DMS53 treated with DMSO at 0.1 percent for 48 hours (cell line): ENCODE results near the gene PATZ1.
"Not testable (repeated sequence)": the region's sequence is repeated elsewhere in the genome, so short reads cannot be mapped to it uniquely, and the experiment has no call there.

Source experiments
- DNase-seq: peaks from one replicate; lab custom pipeline; 2025; ENCODE audit not compliant: unreplicated experiment; lab: John Stamatoyannopoulos, UW

The PATZ1 gene

DNA sequence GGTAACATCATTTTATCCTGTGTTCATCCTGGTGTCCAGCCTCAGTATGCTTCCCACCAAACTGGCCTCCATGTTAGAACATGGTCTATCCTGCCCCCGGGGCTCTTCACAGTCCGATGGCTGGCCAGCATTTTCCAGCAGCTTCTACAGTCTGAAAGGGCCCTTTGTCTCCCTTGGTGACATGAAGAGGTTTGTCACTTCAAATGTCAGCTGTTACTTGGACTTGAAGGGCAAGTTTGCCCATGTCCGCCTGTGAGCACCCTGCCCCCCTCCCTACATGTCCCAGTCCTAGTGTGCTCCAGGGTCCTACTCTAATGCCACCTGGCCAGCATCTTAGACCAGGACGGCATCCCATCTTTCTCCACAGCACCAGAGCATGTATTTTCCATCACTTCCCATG lies 24.7 kb downstream of the PATZ1 start:
- DNase-seq, result no peak

DNA sequence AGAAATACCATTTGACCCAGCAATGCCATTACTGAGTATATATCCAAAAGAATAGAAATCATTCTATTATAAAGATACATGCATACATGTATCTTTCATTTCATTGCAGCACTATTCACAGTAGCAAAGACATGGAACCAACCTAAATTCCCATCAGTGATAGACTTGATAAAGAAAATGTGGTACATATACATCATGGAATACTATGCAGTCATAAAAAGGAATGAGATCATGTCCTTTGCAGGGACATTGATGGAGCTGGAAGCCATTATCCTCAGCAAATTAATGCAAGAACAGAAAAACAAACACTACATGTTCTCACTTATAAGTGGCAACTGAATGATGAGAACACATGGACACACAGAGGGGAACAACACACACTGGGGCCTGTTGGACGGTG lies 31.9 kb downstream of the PATZ1 start:
- not testable (repeated sequence) for DNase-seq

DNA sequence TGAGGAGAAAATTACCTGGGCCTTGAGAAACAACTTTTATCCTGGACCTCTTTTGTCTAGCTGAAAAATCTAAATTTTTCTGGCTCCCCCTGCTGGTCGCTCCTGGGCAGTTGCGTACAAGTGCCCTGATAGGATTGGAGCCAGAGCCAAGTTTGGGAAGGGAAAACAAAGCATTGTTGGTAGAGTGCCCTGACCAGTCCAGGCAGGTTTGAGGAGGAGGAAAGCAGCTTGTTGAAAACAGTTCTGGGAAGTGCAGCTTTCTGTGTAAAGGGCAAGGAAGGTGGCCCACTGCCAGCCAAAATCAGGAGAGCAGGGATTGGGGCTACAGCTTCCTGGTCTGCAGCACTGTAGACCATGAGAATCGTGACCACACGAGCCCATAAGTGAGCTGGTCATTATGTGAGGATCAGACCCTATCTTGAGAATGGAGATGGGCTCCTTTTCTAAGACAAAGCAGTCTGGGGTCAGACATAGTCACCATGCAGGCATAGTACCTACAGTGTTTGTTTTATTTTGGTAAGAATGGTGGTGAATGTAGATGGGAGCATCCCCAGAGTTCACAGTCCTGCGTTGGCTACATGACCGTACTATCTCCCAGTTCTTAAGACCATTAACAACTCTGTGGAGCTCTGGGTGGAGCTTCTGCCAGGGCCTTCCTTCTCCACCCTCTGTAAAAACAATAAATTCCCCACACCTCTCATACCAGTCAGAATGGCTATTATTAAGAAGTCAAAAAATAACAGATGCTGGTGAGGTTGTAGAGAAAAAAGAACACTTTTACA lies 32.6 kb downstream of the PATZ1 start:
- peak; percentile 42 for DNase-seq

DNA sequence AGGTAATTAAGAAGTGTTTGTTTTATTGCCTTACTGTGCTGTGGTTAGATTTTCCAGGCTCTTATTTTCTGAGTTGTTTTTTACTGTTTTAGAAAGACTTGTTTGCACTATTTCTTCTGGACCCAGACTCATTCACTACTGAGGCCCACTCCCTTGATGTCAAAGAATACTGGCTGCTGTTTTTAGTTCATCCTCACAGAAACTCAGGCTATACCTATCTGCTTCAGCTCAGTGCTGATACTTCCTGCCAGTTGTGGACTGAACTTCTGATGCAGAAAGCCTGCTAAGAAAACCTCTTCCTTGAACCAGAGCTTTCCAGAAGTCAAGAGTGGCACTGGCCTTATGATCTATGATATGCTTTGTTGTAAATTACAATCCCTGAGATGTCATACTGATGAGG lies 38.0 kb downstream of the PATZ1 start:
- no peak for DNase-seq

DNA sequence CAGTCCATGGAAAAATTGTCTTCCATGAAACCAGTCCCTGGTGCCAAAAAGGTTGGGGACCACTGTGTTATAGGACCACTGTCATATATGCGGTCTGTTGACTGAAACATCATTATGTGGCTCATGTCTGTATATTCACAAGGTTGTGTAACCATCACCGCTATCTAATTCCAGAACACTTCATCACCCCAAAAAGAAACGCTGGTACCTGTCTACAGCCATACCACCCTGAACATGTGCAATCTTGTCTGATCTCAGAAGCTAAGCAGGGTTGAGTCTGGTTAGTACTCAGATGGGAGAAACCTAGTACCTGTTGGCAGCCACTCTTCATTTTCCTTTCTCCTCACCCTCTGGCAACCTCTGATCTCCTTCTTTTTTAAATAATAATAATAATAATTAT lies 41.0 kb downstream of the PATZ1 start:
- DNase-seq, result no peak

DNA sequence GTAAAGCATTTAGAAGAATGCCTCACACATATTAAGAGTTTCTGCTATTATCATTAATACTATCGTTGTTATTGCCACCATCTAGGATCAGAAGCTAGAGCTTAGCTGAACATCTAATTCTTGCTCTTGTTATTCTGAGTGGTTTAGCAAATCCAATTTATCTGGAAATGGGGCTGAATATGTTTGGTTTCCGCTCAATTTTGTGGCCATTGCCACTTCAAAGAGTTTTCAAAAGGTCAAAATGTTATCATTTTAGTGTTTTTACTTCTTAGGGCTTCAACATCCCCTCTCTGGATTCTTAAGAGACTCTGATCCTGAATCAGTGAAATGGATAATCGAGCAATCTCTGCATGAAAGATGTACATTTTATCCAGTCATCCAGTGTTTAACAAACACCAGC lies 43.6 kb downstream of the PATZ1 start:
- no peak for DNase-seq

DNA sequence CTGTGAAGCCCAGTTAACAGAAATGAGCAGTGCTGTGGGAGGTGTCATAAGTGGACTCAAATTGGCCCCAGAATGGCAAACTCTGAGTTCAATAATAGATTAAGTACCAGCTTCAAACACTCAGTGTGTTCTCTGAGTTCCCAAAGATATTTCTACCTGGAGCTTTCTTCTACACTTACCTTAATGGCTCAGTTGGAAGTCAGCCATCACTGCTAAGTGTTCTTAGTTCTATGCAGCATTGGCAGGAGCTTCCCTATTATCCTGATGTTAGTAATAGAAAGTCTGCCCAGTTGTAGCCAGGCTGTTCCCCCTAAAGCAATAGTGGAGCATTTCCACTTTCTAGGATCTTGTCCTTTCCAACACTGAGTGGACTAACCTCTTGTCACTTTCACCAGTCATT lies 44.1 kb downstream of the PATZ1 start:
- DNase-seq, result no peak

DNA sequence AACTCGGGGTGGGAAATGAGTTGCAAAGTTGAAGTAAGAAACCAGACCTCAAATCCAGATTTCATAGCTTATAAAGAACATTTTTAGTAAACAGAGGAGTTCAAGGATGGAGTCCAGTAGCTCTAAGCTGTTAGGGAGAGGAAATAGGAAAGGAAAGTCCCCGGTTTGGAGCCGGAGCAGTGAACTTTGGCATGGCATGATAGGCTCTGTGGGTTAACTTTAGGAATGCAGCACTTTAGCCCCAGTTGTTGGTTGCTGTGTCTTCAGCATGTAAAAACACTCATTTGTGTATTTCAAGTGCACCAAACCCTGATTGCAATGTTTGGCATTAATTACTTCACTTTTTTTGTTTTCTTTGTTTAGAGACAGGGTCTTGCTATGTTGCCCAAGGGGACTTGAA lies 45.2 kb downstream of the PATZ1 start:
- DNase-seq, result no peak

DNA sequence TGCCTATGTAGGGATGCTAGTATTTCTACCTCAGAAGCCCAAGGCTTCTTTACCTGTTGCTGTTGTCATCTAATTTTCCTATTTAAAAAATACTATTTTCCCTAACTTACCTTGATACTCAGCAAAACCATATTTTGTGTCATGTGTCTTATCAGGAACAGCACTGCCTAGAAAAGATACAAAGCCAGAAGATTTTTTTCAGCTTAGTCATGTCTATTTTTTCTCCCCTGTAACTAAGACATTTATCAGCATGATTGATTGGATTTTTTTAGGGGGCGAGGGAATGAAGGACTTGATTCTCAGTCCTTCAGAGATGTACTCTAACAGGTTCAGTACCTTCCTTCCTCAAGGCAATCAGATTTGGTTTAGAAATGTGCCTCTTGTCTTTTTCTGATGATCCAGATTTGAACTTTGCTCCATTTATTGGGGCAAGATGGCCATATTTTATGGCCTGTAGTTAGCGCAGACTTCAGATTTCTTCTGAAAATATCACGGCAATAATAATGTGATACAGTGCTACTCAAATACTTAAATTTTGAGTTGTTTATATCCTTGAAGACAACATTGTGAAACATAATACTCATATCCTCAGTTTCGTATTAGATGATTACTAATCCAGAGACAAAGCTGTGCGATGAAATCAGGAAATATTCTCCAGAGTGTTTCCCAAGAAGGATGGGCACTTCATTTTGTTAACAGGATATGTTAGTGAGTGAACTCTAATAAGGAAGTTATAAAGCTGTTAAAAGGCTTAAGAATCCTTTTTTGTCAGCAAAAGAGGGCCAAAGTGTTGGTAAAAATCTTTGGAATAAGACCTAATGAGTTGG lies 50.1 kb downstream of the PATZ1 start:
- no peak for DNase-seq

DNA sequence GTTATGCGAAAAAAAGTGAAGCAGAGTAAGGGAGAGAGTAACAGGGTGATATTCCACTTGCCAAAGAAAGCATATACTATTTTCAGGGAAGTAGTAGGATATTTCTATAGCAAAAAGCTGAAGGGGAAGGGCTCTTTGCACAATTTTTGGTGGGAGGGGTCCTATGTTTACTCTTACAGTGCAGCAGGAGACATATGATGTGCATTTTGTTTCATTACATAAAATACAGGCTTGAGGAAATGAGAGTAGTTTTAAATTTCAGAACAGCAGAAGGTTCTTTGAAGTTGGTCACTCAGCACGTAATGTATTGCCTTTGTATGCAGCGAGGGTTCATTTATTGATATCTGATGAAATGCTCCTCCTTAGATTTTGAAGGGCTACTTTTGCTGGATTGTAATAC lies 50.8 kb downstream of the PATZ1 start:
- no peak for DNase-seq

DNA sequence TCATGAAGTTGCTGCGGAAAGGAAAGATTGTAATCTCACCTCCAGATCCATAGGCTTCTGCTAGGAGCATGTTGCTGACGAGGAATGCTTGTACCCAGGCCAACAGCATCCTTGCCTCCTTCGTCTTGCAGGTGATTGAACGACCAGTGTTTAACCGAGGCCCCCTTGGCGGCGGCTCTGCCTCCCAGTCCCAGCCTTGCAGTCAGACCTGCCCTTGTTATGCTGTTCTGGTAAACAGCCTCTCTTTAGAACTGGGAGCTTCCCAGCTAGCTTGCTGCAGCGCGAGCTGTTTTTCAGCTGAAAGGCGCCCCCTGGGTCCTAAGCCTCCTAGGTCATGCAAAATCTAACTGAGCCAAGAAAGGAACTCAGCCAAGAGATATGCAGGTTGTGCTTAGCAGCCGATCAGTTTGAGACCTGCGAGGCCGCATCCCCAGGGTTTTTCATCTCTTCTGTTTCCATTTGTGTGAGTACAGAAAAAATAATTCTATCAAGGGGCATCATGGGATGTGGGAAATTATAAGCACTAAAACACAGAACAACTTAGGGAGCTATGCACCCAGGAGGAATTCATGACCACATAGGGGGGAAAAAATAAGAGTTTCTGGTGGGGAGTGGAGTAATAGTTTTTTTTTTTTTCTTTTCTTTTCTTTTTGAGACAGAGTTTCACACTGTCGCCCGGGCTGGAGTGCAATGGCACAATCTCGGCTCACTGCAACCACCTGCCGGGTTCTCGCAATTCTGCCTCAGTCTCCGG lies 53.7 kb downstream of the PATZ1 start, which contains the start of gene PIK3IP1:
TSS of gene PIK3IP1 (minus strand) at position 253 of the 754 bp plus-strand sequence. CDS start at position 109, 144 bp downstream.
- DNase-seq, result peak; percentile 49

DNA sequence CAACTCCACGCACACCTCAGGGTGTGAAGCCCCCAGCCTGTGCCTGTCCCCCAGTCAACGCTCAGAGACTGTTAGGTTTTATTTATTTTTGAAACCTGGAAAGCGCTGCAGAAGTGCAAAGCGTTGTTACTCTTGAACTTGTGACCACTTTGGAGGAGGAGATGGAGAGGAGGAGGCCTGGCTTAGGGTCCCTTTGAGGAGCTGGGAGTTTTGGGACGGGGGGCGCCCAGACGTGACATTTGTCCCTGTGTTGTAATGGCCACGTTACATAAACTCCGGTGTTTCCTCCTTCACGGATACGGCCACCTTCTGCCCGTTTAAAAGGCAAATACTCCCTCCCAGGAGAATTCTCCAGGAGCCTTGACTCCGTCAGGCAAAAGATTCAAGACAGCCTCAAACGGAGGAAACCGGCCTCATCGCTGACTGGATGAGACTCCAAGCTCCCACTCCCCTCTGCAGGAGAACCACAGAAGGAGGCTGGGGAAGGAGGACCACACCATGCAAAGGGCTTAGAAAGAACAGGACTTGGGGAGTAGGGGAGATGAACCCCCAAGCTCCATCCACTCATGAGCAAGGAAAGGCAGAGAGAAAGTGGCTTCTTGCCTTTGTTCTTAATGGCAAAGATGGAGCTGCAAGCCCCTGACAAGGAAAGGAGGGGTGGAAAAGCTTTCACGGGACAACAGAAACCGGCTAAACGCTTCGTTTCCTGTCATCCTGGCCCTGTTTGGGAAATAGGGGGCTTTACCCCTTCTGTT lies 54.5 kb downstream of the PATZ1 start:
- DNase-seq, result no peak

DNA sequence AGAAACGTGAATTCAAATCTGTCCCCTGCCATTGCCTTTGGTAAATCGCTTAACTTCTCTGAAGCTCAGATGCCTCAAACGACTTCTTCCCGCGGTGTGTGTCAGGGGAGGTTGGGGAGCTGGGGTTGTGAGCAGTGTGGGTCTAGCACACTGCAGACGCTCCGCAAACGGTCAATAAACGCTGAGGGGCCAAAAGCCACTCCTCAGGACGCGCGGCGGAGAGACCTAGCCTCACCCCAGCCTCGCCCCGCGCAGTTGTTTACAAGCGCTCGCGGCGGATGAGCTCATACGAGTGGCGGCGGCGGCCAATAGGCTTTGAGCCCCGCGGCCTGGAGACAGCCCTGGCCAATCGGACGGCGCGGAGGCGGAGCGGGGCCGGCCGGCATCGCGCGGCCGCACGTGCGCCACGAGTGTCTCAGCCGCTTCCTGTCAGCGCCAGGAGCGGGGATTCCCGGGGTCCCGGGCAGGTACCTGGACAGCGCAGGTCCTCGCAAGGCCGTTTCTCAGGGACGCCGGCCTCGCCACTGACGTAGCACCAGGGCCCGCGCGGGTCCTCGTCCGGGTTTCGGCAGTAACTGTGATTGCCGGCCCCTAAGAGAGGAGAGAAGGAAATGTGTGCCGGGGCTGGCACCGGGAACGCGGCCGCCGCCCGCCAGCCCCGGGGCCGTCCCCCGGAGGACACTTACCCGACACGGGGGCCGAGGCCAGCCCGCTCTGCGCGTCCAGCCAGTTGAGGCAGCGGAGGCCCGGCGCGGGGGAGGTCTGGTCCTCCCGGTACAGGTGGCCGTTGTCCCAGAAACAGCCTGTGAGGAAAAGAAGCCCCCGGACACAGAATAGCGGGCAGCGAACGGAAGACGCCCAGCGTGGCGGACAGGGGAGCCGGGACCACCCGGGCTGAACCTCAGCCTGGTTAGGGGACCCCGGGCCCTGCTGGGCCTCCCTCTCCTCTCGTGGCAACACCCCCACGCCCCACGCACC lies 55.4 kb downstream of the PATZ1 start:
- DNase-seq, result peak; percentile 44

DNA sequence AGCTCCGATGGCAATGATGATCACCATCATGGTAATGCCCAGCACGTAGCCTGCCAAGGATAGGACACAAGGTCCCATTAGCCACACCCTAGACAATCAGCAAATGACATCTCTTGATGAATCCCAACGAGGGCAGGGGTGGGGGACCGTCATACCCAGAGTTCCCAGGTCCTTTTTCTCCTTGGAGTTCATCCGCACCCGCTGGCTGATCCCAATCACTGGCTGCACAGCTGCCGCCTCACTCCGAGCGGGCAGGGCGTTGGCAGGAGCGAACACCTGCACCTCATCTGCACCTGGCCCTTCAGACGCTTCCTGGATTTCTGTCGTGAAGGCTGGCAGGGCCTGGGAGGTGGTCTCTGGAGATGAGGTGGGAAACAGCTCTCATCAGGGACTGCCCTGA lies 56.8 kb downstream of the PATZ1 start:
- peak; percentile 14 for DNase-seq

DNA sequence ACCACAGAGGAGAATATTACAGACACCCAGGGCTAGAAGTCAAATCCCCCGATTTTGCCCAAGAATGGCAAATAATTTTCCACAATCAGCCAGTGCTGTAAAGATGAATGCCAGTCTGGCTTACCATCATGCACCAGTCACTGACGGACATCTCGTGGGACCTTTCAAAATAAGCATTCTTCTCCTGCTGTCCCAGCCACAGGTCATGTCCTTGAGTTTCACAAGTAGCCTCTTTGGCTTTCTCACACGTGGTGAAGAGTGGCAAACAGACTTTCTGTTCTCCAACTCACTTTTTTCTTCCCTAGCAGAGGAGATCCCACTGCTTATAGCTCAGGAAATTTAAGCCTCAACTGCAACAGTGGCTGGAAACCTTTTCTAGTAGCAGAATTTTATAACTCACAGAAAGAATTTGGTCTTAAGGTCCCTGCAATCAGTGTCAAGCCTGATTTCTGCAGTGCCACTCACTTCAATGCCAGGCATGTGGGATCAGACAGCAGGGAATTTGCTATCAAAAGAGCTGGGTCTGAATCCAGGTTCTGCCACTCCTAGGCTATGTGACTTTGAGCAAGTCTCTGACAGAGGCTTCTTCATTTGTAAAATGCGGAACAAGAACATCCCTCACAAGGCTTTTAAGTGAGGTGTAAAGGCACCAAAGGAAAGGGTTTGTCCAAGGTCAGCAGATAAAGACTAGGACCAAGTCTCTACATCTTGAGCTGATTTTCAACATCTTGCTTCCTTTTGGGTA lies 57.5 kb downstream of the PATZ1 start:
- no peak for DNase-seq

DNA sequence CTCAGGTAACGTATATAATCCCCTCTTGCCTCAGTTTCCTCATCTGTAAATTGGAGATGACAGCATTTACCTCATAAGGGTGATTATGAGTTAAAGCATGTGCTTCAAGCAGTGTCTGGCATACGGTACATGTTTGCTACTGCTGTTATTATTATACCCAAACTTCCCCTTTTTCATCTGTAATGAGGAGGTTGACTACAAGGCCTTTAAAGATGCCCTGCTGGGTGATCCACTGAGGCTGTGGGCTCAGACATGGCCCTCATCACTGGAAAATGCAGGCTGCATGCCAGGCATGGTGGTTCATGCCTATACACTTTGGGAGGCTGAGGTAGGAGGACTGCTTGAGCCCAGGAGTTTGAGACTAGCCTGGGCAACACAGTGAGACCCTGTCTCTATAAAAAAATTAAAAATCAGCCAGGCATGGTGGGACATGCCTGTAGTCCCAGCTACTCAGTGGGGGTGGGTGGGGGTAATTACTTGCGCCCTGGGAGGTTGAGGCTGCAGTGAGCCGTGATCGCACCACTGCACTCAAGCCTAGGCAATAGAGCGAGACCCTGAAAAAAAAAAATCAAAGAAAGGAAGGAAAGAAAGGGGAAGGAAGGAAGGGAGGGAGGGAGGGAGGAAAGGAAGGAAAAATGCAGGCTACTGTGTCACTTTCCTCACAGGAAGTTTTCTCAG lies 58.2 kb downstream of the PATZ1 start:
- no peak for DNase-seq

DNA sequence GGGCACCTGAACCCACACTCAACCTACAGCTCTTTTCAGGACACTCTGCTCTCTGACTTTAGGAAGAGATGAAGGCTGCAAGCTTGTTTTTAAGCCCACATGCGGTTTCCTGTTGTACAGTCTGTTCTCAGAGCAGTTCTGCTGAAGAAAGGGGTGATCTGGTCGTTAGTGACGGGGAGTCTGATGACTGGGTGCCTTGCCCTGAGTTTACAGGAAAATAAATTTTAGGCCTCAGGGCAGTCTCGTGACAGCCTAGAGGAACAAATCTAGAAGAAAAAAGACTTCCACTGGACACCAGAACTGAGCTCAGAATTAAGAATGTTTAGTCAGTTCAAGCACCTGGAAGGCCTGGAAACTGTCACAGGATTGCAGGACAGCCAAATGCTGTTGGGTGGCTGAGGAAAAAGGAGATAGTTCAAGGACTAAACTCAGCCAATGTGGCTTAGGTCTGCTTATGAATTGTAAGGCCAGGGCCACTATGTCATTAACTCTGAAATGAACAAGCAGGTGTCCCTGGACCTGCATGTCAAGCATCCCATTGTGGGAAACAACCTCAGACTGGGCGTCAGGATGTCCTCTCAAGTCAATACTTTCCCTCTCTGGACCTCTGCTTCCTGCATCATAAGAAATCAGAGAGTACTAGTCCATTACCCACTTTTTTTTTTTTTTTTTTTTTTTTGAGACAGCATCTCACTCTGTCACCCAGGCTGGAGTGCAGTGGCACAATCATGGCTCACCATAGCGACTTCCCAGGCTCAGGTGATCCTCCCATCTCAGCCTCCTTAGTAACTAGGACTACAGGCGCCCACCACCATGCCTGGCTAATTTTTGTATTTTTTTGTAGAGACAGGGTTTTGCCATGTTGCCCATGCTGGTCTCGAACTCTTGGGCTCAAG lies 59.5 kb downstream of the PATZ1 start:
- DNase-seq, result no peak
